GM19043 (cell line): ENCODE data around the gene MAGIX.
A peak's percentile ranks its signal among the peaks of the same experiment; 100 is the strongest.
"Not testable (repeated sequence)": the region's sequence is repeated elsewhere in the genome, so short reads cannot be mapped to it uniquely, and the experiment has no call there.

Experiments used
- ATAC-seq: cut with Tn5 transposase; IDR thresholded peaks from one replicate; pipeline ENCODE4 v1.9.1; 2021; ENCODE audit warnings: low read depth; ENCODE audit not compliant: unreplicated experiment

Gene MAGIX

DNA sequence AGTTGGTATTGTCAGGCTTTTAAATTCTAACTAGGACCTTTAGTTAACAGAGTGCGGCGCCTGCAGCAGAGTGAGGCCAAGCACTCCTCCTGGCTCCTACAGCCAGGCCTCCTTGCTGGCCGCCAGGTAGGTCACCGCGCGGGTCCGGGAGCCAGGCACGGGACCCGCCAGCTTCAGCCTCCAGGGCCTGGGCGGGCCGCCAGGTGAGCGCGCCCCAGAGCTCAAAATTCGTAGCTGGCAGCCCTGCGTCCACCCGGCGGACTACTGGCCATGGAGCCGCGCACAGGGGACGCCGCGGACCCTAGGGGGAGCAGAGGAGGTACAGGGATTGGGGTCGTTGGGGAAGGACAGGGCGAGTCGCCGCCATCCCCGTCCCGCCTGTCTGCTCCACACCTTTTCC lies at the start of gene MAGIX:
TSS of gene MAGIX (plus strand) at position 139 of the 400 bp plus-strand sequence. CDS start at position 271, 132 bp downstream.
- ATAC-seq = no peak

DNA sequence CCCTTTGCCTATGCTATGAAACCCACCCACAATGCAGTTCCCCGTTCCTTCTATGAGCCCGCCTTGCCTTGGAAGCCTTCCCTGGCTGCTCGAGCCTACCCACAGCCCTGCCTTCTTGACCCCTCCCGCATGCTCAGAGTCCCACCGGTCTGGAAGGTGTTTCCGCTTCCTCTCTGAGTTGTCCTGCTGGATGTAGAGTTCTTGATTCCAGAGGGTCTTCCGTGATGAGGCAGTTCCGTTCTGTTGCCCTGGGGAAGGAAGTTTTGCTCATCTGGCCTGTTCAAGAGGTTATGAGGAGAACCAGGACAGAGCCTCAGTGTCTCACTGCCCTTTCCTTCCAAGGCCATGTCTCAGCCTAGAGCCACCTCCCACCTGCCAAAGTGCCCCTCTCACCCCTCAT lies 46.5 kb upstream of the MAGIX start:
- ATAC-seq = no peak

DNA sequence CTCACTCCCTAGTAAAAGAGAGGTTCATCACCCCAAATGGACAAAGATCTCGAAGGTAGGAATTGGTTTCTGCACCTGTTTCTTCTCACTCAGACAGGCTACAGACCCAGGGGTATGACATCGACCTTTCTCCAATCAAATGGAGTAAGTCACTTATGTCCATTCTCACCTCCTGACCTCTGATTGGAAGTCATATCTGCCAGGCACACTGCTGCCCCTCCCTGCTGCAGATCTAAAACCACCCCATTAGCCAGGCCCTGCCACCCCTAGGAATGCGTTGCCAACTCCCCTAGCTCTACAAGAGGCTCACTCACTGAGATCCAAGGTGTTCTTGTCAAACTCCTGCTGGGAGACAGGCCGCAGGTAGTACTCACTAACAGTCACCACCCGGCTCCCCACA lies 45.8 kb upstream of the MAGIX start:
- no peak for ATAC-seq

DNA sequence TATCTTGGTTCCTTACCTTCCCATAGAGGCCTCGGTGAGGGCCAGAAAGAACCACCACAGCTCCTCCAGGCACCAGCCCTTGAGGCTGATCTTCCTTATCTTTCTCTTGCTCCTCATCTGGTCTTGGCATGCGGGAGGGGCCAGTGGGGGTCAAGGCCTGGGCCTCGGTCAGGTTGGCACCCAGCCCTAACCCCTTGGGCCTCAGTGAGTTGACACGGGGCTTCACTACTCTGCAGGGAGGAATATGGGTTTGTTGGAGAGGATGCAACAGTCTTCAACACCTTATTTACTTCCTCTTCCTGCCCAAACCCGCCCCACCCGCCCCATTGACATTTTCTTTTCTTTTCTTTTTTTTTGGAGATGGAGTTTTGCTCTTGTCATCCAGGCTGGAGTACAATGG lies 45.0 kb upstream of the MAGIX start:
- ATAC-seq = no peak

DNA sequence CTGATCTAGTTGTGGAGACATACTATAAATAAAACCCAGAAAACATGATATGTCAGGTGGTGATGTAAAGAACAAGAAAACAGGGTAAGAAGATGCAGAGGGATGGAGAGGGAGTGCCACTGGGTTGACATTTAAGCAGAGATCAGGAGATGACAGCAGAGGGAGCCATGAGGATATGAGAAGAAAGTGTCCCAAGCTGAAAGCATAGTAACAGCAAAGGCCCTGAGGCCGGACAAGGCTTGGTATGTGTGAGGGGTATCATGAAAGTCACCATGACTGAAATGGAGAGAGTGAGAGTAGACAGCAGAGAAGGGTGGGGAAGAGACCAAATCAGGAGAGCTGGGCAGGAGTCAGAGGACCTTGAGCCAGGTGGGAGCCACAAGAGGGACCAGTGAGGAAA lies 42.5 kb upstream of the MAGIX start:
- no peak for ATAC-seq

DNA sequence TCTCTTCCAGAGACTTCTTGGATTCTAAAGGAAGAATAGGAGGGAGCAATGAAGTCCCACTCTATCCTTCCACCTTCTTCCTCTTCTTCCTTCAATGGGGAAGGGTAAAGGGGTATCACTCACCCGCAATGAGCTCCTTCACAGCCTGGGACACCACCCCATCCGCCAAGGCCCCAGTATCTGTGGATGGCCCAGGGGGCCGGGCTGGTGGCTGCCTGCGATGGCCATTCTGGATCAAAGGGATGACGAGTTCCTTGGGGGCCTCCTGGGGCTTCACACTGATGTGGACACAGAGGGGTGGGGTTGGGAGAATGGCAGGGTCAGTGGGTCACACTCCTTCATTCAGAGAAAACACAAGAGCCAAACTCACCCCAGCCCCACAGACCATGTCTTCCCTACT lies 40.1 kb upstream of the MAGIX start:
- no peak for ATAC-seq

DNA sequence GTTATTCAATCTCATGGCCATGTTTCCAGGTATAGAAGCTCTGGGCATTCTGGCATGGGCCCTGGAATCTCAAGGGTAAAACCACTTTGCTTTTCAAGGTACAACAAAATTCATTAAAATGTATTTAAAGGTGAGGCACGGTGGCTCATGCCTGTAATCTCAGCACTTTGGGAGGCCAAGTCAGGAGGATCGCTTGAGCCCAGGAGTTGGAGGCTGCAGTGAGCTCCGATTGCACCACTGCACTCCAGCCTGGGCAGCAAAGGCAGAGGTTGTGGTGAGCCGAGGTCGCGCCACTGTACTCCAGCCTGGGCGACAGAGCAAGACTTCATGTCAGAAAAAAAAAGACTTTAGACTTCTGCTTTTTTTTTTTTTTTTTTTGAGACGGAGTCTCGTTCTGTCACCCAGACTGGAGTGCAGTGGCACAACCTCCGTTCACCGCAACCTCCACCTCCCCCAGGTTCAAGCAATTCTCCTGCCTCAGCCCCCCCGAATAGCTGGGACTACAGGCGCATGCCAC lies 34.8 kb upstream of the MAGIX start:
- not testable (repeated sequence) for ATAC-seq

DNA sequence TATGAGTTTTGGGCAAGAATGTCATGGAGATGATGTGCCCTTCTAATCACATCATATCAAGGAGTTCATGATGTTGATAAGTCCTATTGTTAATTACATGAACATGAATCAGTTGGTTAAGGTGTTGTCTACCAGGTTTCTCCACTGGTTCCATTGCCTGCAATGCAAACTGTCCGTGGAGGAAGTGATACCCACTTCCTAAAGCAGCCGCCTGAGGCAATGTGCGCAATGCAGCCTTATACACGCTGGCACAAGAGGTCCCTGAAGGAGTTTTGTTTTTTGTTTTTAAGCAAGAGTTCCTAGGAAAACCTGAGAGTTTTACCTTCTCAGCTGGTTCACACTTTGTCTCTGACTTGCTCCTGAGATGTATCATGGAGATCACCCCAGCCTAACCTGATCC lies 33.1 kb upstream of the MAGIX start:
- no peak for ATAC-seq

DNA sequence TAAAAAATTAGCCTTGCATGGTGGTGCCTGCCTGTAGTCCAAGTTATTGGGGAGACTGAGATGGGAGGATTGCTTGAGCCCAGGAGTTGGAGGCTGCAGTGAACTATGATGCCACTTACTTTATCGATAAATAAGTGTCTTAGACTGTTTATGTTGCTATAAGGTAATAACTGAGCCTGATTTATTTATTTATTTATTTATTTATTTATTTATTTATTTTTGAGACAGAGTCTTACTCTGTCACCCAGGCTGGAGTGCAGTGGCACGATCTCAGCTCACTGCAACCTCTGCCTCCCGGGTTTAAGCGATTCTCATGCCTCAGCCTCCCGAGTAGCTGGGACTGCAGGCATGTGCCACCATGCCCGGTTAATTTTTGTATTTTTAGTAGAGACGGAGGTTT lies 30.3 kb upstream of the MAGIX start:
- not testable (repeated sequence) for ATAC-seq

DNA sequence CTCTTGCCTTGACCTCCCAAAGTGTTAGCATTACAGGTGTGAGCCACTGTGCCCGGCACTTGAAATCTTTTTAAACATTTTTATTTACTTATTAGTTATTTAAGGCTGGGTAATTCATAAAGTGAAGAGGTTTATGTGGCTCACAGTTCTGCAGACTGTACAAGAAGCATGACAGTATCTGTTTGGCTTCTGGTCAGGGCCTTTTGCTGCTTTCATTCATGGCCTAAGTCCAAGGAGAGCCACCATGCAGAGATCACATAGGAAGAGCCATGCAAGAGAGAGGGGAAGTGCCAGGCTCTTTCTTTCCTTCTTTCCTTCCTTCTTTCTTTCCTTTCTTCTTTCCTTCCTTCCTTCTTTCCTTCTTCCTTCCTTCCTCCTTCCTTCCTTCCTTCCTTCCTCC lies 28.8 kb upstream of the MAGIX start:
- ATAC-seq = no peak

DNA sequence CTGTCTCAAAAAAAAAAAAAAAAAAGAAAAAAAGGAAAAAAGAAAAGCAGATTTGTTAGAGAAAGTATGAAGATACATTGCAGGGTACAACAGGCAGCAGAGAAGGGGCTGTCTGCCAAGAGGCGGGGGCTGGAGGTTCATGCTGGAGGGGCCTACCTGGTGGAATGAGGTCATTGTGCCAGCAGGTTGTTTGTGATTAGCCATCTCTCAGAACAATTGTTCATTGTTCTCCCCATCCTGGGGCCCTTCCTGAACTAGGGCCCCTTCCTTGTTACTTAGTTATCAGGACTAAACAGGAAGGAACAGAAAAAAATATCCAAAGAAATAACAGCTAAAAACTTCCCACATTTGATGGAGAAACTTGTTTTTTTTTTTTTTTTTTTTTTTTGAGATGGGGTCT lies 25.1 kb upstream of the MAGIX start:
- no peak for ATAC-seq

DNA sequence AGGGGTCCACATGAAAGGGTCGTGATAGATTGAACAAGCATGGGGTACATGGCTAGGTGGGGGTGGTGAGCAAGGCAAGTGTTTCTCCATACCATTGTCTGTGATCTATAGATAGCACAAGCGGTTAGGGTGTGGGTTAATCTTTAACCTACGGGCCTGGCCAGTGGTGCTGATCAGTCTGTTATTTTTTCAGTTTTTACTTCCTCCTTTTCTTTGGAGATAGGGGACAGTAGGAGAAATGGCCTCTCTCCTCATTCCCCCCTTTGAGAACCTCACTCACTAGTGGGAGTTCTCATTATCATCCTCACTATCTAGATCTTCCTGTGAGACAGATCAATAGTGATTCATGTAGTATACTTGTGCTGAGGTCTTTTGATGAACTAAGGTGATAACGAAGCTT lies 22.8 kb upstream of the MAGIX start:
- no peak for ATAC-seq

DNA sequence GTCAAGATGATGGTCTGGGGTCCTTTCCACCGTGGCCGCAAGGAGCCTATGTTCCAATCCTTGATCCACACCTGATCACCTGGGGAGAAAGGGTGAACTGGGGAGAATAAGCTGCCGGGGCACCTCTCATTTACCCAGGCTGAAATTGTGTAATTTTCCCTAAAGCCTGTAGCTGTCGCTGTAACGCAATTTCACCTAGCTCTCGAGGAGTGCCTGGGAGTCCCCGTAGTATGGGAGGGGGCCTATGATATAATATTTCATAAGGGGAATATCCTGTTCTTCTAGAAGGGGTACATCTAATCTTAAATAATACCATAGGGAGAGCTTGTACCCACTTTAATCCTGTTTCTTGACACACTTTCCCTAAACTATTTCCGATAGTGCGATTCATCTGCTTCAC lies 20.3 kb upstream of the MAGIX start:
- ATAC-seq = not testable (repeated sequence)

DNA sequence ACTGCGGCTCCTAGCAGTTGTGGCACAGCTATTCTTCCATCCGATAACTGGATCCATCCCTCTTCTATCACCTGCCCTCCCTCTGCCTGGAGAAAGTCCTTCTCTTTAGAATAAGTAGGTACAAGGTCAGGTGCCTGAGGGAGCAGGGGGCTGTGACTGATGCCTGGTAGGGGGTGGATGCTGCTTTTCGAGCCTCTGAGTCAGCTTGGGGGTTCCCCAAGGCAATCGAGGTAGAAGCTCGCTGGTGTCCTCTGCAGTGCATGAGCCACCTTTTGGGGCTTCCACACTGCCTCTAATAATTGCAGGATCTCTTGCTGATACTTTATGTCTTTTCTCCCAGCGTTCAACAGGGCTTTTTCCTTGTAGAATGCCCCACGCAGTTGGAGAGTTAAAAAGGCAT lies 19.4 kb upstream of the MAGIX start:
- ATAC-seq = not testable (repeated sequence)

DNA sequence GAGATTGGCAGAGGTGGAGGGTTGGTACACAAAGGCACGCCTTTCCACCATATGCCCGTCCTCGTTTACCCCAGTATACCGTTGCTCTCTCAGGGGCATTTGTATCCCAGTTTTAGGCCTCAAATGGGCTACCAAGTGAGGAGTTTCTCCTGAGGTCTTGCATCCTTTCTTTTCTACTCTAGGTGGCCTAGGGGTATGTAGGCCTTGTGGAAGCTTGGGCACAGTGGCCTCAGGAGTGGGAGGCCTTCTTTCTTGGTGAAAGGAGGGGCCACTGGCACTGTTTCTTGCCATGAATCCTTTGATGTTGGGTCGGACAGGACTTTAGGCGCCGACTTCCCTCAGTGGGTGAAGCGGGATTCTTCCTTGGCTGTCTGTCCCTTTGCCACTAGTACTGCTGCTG lies 15.3 kb upstream of the MAGIX start:
- ATAC-seq = no peak

DNA sequence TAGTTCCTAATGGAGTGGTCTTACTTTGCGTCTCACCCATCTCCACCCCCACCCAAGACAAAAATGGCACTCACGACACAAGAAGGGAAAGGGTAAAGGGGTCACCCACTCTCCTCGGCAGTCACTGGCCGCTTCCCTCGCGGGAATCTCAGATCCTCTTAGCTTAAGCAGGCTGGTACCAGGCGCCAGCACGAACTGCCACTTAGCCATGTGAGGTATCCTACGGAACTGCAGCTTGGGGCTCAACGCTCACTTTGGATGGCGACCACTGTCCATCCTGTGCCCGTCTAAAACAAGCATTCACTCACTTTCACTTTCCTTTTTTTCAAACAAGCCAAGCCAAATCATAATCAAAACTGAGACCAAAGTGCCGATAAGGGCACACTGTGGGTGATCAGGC lies 14.6 kb upstream of the MAGIX start:
- ATAC-seq = no peak

DNA sequence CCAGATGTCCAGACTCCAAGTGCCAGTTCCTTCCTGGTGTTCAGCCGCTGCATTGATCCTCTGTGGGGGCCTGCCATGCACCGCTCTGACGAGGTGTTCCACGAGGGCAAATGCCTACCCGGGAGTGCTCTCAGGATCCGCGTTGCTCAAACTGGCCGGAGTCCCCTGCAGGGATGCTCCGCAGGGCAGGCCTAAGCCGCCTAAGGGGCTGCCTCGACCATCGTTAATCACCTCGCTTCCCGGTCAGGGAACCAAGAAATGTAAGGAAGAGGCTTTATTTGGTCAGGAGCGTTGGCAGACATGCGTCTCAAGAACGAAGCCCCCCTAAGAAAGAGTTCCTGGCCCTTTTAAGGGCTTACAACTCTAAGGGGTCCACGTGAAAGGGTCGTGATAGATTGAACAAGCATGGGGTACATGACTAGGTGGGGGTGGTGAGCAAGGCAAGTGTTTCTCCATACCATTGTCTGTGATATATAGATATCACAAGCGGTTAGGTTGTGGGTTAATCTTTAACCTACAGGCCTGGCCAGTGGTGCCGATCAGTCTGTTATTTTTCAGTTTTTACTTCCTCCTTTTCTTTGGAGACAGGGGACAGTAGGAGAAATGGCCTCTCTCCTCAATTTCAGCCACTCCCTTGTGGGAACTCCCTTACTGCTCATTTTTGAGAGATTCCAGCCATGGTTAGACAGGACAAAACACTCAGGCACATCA lies 14.0 kb upstream of the MAGIX start:
- ATAC-seq = not testable (repeated sequence)

DNA sequence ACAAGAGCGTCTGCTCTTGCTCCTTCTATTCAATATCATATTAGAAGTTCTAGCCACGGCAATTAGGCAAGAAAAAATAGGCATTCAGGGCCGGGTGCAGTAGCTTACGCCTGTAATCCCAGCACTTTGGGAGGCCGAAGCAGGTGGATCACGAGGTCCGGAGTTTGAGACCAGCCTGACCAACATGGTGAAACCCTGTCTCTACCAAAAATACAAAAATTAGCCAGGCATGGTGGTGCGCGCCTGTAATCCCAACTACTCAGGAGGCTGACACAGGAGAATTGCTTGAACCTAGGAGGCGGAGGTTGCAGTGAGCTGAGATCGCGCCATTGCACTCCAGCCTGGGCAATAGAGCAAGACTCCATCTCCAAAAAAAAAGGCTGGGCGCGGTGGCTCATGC lies 13.3 kb upstream of the MAGIX start:
- ATAC-seq = not testable (repeated sequence)

DNA sequence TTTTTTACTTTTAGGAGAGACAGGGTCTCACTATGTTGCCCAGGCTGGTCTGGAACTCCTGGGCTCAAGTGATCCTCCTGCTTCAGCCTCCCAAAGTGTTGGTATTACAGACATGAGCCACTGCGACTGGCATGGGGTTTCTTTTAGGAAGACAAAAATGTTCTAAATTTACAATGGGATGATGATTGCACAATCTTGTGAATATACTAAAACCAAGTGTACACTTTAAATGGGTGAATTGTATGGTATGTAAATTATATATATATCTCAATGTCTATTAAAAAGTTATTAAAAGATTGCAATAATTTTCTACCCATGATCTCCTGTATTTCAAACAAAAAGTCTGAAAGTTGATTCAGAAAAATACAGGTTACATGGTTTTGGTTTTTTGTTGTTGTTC lies 9.1 kb upstream of the MAGIX start:
- no peak for ATAC-seq

DNA sequence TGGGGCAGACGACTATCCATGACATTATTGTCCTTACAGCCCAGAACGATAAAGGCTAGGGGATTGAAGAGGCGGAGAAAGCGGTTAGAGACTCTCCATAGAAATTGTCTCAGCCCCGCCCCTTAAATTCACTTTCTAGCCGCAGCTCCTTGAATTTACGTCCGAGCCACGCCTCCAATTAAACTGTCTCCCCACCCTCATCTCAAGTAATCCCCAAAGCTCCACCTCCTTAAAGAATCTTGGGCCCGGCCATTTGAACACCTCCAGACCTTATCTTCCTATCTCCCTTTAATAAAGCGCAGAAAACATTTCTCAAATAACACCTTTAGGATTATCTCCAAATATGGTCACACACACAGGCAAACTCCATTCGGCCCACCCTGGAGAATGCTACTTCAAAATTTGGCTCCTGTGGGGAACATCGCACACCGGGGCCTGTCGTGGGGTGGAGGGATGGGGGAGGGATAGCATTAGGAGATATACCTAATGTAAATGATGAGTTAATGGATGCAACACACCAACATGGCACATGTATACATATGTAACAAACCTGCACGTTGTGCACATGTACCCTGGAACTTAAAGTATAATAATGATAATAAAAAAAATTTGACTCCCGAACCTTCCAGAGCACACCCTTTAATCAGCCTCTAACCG lies 7.2 kb upstream of the MAGIX start:
- no peak for ATAC-seq

DNA sequence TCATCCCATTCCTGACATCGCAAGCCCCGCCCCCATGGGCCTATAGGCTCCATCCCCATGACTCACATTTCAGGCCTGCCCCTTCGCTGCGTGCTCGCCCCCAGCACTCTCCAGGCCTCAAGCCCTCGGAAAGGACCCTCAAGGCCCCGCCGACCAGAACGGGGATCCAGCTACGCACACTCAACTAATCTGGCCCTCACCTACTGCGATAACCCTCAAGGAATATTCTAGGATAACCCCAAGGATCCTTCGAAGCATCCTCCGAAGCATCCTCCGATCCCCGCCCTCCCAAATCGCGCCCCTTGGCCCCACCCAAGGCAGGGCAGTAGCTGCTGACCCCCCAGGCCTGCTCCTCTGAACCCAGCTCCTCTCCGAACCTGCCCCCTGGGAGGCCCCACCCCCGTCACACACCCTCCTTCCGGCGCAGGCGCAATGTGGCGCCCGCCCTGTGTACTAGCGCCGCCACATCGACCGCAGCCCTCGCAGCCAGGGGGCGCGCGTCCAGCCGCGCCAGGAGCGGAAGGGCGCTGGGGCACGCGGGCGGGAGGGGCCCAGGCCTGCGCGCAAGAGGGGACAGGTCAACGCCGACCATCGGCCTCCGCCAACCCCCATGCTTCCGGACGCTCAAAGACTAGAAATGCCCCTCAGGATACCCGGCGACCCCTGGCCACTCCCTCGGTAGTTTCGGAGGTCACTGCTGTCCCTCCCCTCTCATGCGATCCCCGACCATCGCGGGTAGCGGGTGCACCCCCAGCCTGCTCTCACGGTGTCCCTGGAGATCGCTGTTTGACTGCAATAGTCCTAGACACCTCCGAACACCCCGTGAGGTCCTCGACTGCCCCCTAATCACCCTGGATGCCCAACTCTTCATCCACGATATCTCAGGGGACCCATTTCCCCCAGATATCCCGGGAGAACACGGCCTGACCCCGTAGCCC lies 6.4 kb upstream of the MAGIX start:
- peak; percentile 83 for ATAC-seq
